ENCODE data around the gene ATAD3C. TPM values are rescaled to one million over a fixed set of nuclear protein-coding genes. Genes with fewer than 3 reads are reported as not detected.
"Not testable (repeated sequence)": the region's sequence is repeated elsewhere in the genome, so short reads cannot be mapped to it uniquely, and the experiment has no call there.

The ATAD3C gene
- total RNA-seq, 1 donor from 2014 or later, result 10.2 TPM

DNA sequence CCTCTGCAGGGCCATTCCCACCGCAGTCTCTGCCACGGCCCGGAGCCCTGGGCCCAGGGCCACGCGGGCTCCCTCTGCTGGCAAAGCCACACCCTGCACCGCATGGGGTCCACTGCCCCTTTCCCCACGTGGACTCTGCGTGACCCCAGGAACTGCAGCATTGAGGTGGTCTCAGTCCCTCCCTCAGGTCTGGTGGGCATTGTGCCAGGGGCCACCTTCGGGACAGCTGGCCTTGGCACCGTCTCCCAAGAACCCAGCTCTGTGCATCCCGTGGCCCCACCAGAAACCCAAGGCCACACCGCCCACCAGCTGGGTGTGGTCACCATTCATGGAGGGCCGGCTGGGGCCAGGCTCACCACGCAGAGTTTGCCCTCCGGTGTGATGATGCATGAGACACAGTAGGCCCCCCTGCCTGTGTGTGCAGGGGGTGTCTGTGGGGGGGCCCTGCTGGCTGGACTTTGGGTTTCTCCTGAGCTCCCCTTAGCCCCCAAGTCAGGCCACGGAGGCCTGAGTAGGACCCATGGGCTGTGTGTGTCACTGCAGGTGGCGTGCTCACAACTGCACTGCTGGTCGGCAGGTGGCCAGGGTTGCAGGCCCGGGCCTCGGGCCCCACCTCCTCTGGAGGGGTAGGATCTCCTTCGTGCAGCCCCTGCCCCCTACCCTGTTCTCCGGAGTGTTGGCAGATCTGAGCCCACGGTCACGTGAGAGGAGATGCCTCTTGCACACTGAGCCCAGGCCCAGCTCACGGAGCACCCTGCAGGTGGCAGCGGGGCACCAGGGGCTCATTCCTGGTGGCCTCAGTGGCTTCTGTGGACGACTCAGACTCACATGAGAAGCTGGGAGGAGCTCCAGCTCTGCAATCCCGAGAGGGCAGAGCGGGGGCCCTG is 8.2 kb upstream of the ATAD3C start:
- peaks cover 8% of the 10 kb centered on the region for H3K27me3 Mint-ChIP-seq (ENCODE audit: unreplicated experiment)
- no peak overlapping the region for H3K27ac Mint-ChIP-seq (ENCODE audit: unreplicated experiment)
- H3K4me1 Mint-ChIP-seq (ENCODE audit: low read depth, unreplicated experiment), result peaks cover 4% of the 10 kb centered on the region
- H3K36me3 Mint-ChIP-seq (ENCODE audit: unreplicated experiment), result no peaks in the 10 kb centered on the region
- no peak overlapping the region for H3K4me3 Mint-ChIP-seq (ENCODE audit: unreplicated experiment)
- DNase-seq, result peak; percentile 66
- TF ChIP-seq, protein P1, sequence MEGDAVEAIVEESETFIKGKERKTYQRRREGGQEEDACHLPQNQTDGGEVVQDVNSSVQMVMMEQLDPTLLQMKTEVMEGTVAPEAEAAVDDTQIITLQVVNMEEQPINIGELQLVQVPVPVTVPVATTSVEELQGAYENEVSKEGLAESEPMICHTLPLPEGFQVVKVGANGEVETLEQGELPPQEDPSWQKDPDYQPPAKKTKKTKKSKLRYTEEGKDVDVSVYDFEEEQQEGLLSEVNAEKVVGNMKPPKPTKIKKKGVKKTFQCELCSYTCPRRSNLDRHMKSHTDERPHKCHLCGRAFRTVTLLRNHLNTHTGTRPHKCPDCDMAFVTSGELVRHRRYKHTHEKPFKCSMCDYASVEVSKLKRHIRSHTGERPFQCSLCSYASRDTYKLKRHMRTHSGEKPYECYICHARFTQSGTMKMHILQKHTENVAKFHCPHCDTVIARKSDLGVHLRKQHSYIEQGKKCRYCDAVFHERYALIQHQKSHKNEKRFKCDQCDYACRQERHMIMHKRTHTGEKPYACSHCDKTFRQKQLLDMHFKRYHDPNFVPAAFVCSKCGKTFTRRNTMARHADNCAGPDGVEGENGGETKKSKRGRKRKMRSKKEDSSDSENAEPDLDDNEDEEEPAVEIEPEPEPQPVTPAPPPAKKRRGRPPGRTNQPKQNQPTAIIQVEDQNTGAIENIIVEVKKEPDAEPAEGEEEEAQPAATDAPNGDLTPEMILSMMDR (IDR thresholded peaks at IDR 0.05; ENCODE audit: partially characterized antibody, unreplicated experiment), result peak; percentile 70
- peaks cover 3% of the 10 kb centered on the region for H3K9me3 Mint-ChIP-seq (ENCODE audit: unreplicated experiment)

GRCh38 chr1:1442069-1442770 is 7.3 kb upstream of the ATAD3C start:
- DNase-seq, result no peak
- H3K4me3 Mint-ChIP-seq (ENCODE audit: unreplicated experiment), result no peak overlapping the region

GRCh38 chr1:1446631-1447030 is 2.9 kb upstream of the ATAD3C start:
- H3K9me3 Mint-ChIP-seq (ENCODE audit: unreplicated experiment); H3K27me3 Mint-ChIP-seq (ENCODE audit: unreplicated experiment); H3K27ac Mint-ChIP-seq (ENCODE audit: unreplicated experiment); H3K4me3 Mint-ChIP-seq (ENCODE audit: unreplicated experiment); H3K4me1 Mint-ChIP-seq (ENCODE audit: low read depth, unreplicated experiment); H3K36me3 Mint-ChIP-seq (ENCODE audit: unreplicated experiment); DNase-seq: not testable (repeated sequence)

More at GRCh38 chr1:1442069-1442770, 7.3 kb upstream of the ATAD3C start:
- Mint-ChIP-seq H3K27me3 (ENCODE audit: unreplicated experiment) (peaks cover 8% of the 10 kb centered on the region), H3K27ac (ENCODE audit: unreplicated experiment) (no peak overlapping the region), H3K36me3 (ENCODE audit: unreplicated experiment) (no peaks in the 10 kb centered on the region), H3K9me3 (ENCODE audit: unreplicated experiment) (peaks cover 3% of the 10 kb centered on the region), H3K4me1 (ENCODE audit: low read depth, unreplicated experiment) (peaks cover 2% of the 10 kb centered on the region)
- TF ChIP-seq, protein P1 (IDR thresholded peaks at IDR 0.05; ENCODE audit: partially characterized antibody, unreplicated experiment), result no peak

- not testable (repeated sequence) for H3K4me1 Mint-ChIP-seq (ENCODE audit: low read depth, unreplicated experiment); DNase-seq; H3K4me3 Mint-ChIP-seq (ENCODE audit: unreplicated experiment); H3K27ac Mint-ChIP-seq (ENCODE audit: unreplicated experiment); H3K9me3 Mint-ChIP-seq (ENCODE audit: unreplicated experiment); H3K36me3 Mint-ChIP-seq (ENCODE audit: unreplicated experiment); H3K27me3 Mint-ChIP-seq (ENCODE audit: unreplicated experiment)
Observed at GRCh38 chr1:1450616-1451015, 1.1 kb downstream of the ATAD3C start.

GRCh38 chr1:1451696-1452364 is 2.3 kb downstream of the ATAD3C start:
- Mint-ChIP-seq H3K27me3 (ENCODE audit: unreplicated experiment) (no peaks in the 10 kb centered on the region), H3K9me3 (ENCODE audit: unreplicated experiment) (no peaks in the 10 kb centered on the region), H3K4me3 (ENCODE audit: unreplicated experiment) (no peak overlapping the region), H3K36me3 (ENCODE audit: unreplicated experiment) (no peaks in the 10 kb centered on the region), H3K4me1 (ENCODE audit: low read depth, unreplicated experiment) (no peaks in the 10 kb centered on the region), H3K27ac (ENCODE audit: unreplicated experiment) (no peak overlapping the region)
- no peak for DNase-seq
- TF ChIP-seq, protein P1 (IDR thresholded peaks at IDR 0.05; ENCODE audit: partially characterized antibody, unreplicated experiment), result no peak

GRCh38 chr1:1452365-1452739 is 2.9 kb downstream of the ATAD3C start:
- H3K9me3 Mint-ChIP-seq (ENCODE audit: unreplicated experiment); H3K36me3 Mint-ChIP-seq (ENCODE audit: unreplicated experiment): not testable (repeated sequence)

More at GRCh38 chr1:1452365-1452739, 2.9 kb downstream of the ATAD3C start:
- DNase-seq; H3K4me1 Mint-ChIP-seq (ENCODE audit: low read depth, unreplicated experiment); H3K27ac Mint-ChIP-seq (ENCODE audit: unreplicated experiment); H3K27me3 Mint-ChIP-seq (ENCODE audit: unreplicated experiment); H3K4me3 Mint-ChIP-seq (ENCODE audit: unreplicated experiment): not testable (repeated sequence)

Data from glutamatergic neuron (in vitro differentiated cells).